ENCODE data around the gene NUP153. TPM values are rescaled to one million over a fixed set of nuclear protein-coding genes. Genes with fewer than 3 reads are reported as not detected.

The NUP153 gene
- total RNA-seq, 1 experiment from 2014 or later, result 99.3 TPM

DNA sequence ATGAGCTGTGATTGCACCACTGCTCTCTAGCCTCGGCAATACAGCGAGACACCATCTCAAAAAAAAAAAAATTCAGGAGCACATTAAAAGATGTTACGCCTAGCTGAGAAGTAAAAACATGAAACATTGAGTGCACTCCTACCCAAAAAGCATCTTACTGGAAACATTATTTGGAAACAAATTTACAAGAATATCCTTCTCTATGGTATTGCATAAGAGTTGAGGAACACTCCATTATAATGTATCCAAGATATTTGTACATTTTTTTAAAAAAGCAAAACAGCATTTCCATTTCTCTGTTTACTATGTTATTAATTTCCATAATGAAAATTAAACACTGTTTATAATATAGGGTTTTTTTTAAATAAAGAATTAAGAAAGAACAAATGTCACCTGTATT, 58.0 kb downstream of the NUP153 start:
- Histone ChIP-seq H3K56ac (ENCODE audit: insufficient read length, low read depth, low read length) (no peak overlapping the region), H2BK15ac (ENCODE audit: low read depth, low read length) (no peak overlapping the region), H2BK5ac (ENCODE audit: insufficient read length, low read length) (no peak overlapping the region), H2BK120ac (ENCODE audit: low read depth, low read length, poor library complexity, severe bottlenecking) (no peak overlapping the region), H3K9me3 (ENCODE audit: control insufficient read depth, low read depth, low read length) (no peaks in the 10 kb centered on the region), H3K27ac (ENCODE audit: insufficient read length, low read depth, low read length) (no peak overlapping the region), H3K14ac (ENCODE audit: insufficient read depth, low read length) (no peak overlapping the region), H3K4me1 (ENCODE audit: insufficient read depth, low read length) (no peaks in the 10 kb centered on the region), H2AK5ac (ENCODE audit: insufficient read length, low read length) (no peak overlapping the region), H3K18ac (ENCODE audit: insufficient read length, low read depth, low read length) (no peak overlapping the region), H2BK20ac (ENCODE audit: low read depth, low read length, poor library complexity, severe bottlenecking) (no peak overlapping the region), H2AFZ (ENCODE audit: low read length) (no peak overlapping the region), H3K4me2 (ENCODE audit: insufficient read depth, insufficient read length, low read length) (no peak overlapping the region), H3T11ph (ENCODE audit: low read length) (no peak overlapping the region), H3K23ac (ENCODE audit: insufficient read length, low read depth, low read length) (no peak overlapping the region), H3K79me1 (ENCODE audit: insufficient read depth, low read depth, low read length, poor library complexity, severe bottlenecking) (peaks cover 5% of the 10 kb centered on the region), H4K91ac (ENCODE audit: insufficient read length, low read depth, low read length) (no peak overlapping the region), H4K20me1 (ENCODE audit: control insufficient read depth, insufficient read depth, insufficient read length) (no peaks in the 10 kb centered on the region), H3K79me2 (ENCODE audit: insufficient read depth, low read length) (no peaks in the 10 kb centered on the region; the same call in 1 of the 2 replicates), H4K5ac (ENCODE audit: insufficient read length, low read depth, low read length) (no peak overlapping the region), H2BK12ac (ENCODE audit: insufficient read length, low read depth, low read length) (no peak overlapping the region), H3K27me3 (ENCODE audit: insufficient read depth, low read length) (no peaks in the 10 kb centered on the region), H3K9ac (ENCODE audit: extremely low read depth, insufficient read length, low read length) (no peak overlapping the region), H3K4ac (ENCODE audit: low read depth, low read length) (no peak overlapping the region), H4K8ac (replicated peaks; ENCODE audit: insufficient read length, low read depth, low read length) (no peak overlapping the region), H3K23me2 (ENCODE audit: insufficient read length, low read depth, low read length, poor library complexity, severe bottlenecking) (no peaks in the 10 kb centered on the region)
- Mint-ChIP-seq H3K9me3 (no peaks in the 10 kb centered on the region), H3K4me1 (no peaks in the 10 kb centered on the region), H3K27ac (no peak overlapping the region), H3K36me3 (ENCODE audit: insufficient read depth in 1 of 3, low read depth in 3 of 3) (peaks cover 26 to 82% (median 75%) of the 10 kb centered on the region in 3 experiments; a peak in 6 of 7 replicates), H3K27me3 (ENCODE audit: low read depth) (no peaks in the 10 kb centered on the region), H3K4me3 (no peak overlapping the region)
- WGBS (ENCODE audit: extremely low coverage, insufficient read length, low lambda C conversion rate), result no CpG with 5 or more reads among the region's 3 CpGs
- TF ChIP-seq, protein P1, sequence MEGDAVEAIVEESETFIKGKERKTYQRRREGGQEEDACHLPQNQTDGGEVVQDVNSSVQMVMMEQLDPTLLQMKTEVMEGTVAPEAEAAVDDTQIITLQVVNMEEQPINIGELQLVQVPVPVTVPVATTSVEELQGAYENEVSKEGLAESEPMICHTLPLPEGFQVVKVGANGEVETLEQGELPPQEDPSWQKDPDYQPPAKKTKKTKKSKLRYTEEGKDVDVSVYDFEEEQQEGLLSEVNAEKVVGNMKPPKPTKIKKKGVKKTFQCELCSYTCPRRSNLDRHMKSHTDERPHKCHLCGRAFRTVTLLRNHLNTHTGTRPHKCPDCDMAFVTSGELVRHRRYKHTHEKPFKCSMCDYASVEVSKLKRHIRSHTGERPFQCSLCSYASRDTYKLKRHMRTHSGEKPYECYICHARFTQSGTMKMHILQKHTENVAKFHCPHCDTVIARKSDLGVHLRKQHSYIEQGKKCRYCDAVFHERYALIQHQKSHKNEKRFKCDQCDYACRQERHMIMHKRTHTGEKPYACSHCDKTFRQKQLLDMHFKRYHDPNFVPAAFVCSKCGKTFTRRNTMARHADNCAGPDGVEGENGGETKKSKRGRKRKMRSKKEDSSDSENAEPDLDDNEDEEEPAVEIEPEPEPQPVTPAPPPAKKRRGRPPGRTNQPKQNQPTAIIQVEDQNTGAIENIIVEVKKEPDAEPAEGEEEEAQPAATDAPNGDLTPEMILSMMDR (conservative IDR thresholded peaks at IDR 0.05), result no peak
- DNase-seq, result no peak

Data from H9 (cell line).